Measurements from ENCODE around the gene GLIPR1.
"Not testable (repeated sequence)": the region's sequence is repeated elsewhere in the genome, so short reads cannot be mapped to it uniquely, and the experiment has no call there.

GLIPR1 gene

DNA sequence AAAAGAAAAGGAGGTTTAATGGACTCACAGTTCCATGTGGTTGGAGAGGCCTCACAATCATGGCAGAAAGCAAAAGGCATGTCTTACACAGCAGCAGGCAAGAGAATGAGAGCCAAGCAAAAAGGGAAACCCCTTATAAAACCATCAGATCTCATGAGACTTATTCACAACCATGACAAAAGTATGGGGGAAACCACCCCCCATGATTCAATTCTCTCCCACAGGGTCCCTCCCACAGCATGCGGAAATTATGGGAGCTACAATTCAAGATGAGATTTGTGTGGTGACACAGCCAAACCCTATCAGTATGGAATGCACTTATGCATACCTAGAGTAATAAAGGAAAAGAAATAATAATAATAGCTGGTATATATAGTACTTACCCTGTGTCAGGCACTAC is 4.5 kb upstream of the GLIPR1 start:
- no peak for DNase-seq

DNA sequence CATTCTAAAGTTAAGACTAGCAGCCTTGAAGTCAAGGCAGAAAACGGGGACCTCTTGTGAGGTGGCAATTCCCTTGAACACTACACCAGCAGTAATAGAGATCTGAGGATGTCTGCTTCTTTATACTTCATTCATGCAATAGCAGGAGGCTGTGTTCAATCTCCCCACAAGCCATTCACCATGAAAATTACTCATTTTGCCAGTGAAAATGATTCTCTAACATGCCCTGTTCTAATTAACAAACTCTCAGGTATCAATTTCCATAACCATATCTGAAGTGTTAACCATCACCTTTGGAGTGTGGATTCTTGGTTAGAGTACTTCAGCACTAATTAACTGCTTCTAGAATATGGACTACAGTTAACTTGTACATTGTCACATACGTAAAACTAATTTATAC is 3.4 kb upstream of the GLIPR1 start:
- no peak for DNase-seq

DNA sequence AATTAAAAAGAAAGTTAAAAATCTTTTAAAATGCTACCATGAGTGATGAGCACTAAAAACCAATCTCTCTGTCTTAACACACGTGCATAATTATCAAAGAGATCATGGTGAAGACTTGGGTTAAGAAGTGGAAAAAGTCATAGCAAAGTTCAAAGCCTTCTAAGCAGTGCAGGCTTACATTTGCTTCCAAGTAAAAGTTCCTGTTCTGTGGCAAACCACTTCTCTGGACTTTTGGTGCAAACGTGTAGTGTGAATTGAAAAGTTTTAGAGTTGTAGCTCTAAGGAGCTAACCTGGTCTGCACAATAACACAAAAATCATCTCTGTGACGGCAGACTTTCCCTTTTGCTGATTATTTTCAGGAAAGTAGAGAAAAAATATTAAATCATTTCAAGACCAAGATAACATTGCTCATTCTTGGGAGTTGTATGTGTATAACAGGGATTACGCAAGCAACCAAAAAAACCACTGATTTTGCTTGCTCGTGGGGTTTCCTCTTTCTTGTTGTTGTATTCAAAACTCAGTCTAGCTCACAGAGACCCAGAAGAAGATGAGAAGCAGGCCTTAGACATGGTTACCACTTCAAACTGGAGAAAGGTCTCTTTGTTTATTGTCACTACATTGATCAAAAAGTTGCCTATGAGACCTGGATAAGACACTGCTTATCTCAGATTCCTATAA is 2.3 kb upstream of the GLIPR1 start:
- DNase-seq: no peak

DNA sequence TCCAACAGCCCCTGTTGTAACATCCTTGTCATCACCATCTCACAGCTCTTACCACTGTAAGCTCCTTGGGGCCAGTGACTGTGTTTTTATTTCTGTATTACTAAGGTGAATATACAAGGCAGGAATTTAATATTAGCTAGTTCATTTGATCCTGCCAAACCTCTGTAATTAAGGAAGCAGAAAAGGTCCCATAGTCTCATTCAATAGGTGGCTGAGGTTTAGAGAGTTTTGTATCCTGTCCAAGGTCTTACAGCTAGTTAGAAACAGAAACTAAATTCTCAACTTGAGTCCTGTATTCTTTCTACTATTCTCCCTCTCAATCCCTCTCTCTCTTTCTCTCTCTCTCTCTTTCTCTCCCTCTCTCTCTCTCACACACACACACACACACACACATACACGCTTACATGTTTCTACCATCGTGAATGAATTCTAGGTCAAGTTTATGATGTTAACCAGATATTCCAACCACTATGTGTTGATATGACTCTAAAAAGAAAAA is 543 bp upstream of the GLIPR1 start:
- no peak for DNase-seq

DNA sequence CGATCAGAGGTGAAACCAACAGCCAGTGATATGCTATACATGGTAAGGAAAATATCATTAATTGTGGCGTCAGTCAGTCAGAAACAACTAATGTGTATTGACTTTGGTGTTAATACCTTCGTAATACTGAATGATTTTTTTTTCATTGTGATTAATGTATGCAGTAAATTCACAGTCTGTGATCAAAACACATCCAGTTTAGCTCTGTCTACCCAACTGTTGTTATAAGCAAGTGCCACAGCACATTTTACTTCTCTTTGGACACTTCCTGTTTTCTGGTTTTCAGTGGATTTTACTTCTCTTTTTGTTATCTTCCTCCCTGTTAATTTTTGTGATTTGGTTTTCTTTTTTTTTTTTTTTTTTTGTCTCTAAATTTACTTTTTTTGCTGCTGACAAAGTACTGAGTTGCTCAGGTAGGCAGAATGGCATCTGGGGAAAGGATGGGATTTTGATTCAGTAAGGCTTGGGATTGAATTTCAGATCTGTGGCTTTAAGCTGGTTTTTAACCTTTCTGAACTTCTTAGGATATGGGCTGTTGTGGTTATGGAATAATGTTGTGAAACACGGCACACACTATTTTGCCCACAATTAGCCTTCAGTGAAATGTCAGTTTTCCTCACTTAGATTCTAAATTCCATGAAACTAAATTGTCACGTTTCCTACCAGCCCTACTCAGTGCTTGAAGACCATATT is 604 bp downstream of the GLIPR1 start:
- no peak for DNase-seq

DNA sequence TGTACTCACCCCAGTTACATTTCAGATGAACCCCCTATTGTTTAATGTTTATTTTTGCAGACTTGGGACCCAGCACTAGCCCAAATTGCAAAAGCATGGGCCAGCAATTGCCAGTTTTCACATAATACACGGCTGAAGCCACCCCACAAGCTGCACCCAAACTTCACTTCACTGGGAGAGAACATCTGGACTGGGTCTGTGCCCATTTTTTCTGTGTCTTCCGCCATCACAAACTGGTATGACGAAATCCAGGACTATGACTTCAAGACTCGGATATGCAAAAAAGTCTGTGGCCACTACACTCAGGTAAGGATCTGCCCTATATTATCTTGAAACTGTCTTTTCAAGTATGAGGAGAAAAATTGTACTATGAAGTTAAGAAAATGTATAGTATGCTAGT is 1.2 kb downstream of the GLIPR1 start:
- DNase-seq: no peak

DNA sequence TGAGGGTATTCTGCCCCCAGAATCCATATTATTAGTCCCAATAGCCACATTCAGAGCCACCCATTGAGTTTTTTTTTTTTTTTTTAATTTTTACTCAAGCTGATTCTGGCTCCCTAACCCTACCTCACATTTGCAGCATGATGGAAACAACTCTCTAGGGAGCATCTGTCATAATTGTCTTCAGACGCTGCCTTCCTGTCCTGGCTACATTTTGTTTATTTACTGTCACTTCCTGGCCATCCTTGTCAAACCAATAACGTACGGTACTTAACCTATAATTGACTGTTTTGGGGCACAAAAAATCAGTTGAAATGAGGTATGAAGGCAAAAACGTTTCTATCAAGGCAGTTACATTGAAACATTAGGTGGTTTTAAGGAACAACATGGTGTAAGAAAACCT is 2.1 kb downstream of the GLIPR1 start:
- DNase-seq: no peak

DNA sequence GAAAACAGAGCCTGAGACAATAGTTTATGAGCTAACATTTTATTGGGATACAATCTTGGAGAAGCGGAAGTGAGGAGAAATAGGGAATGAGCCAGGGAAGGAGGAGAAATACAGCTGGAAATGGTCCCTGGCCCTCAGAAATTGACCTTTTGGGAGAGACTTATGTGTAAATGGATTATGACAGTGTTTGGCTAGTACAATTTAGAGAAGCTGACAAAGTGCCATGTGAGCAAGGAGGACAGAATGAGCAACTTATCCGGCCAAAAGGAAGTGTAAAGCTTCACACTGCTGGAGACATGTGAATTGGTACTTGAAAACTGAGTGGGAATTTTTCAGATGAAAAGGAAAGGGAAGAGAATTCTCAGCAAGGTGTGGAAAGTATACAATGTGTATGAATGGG is 2.9 kb downstream of the GLIPR1 start:
- no peak for DNase-seq

DNA sequence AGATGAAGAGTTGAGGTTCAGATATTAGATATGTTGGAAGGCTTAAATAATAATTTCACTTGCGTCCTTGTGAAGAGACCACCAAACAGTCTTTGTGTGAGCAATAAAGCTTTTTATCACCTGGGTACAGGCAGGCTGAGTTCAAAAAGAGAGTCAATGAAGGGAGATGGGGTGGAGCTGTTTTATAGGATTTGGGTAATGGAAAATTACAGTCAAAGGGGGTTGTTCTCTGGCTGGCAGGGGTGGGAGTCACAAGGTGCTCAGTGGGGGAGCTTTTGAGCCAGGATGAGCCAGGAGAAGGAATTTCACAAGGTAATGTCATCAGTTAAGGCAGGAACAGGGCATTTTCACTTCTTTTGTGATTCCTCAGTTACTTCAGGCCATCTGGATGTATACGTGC is 3.9 kb downstream of the GLIPR1 start:
- DNase-seq: not testable (repeated sequence)

DNA sequence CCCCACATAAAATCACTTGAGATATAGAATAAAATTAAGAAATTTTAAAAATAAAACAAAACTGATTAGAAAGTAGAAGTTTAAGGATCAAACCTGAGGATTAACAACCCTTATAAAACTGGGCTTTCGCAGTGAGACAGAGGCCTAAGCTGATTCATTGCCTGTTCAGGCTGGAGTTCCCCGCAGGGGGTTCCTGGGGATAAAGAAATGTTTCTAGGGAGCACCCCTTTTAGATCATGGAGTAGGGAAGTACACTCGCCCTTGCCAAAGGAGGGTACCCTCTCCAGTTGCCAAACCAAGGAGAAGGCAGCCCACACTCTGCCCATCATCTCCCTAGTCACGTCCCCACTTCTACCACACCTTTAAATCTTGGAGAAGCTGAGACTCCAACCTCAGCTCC is 6.8 kb downstream of the GLIPR1 start:
- no peak for DNase-seq

DNA sequence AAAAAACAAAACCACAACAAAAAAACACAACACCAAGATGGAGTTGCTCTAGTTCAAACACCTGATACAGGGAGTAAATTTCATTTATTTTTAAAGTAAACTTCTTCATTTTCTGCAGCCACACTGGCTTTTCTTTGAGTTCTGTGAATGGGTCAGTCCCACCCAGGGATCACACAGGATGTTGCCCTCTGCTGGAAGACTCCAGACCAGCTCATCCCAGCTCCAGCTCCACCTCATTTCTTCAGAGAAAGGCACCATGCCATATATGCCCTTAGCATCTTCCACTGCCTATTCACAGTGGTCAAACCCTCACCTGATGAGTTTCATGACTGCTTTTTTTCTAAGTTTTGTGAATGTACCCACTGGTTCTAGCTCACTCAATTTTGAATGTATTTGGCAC is 8.0 kb downstream of the GLIPR1 start:
- DNase-seq: no peak

DNA sequence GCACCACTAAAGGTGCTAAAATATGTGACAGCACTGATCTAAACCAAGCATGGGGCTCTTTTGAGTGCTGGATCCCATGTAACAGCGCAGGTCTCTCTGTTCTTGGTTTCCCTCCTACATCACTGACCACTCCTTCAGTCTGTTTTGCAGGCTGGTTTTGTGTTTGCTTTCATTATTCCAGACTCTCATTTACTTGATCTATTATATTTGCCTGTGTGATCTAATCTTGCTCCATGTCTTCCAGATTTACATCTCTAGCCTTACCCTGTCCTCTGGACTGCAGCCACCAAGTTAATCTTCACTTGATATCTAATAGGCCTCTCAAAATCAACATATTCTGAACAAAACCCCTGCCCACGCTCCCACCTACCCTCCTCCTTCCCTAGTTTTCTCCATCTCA is 8.6 kb downstream of the GLIPR1 start:
- no peak for DNase-seq

DNA sequence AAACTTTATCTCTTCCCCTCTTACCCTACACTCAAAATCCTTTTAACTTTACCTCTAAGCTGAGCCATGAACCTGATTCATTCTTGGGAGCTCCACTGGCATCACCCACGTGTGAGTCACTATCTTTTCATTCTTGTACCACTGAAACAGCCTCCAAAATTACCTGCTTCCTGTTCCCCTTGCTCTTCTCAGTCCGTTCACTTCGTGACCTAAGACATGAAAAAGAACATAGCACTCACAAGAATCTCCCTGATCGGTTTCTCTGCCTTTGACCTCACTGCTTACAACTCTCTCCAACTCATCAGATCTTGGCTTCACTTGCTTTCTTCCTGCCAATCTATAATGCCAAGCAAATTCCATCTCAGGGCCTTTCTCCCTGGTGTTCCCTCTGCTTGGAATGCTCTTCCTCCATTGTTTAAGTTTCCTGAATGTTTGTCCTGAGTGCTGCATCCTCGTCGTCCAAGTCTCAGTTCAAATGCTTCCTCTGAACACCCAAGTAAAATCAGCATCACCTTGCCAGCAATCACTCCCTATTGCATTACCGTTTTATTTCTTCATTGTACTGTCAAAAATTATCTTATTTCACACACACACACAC is 9.2 kb downstream of the GLIPR1 start:
- no peak for DNase-seq

DNA sequence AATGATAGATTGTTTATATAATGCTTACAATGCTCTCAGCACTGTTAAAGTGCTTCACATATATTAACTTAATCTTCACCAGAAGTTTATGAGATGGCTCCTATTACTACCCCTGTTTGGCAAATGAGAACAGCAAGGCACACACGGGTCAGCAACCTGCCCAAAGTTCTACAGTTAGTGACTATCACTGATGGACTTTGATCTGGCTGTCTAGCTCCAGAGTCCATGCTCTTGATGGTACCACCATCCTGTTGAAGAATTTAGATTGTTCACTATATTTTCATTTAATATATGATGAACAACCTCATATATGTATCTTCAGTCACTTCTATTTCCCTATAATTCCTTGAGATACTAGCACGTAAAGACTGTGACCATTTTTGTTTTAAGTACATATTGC is 10.6 kb downstream of the GLIPR1 start:
- DNase-seq: no peak

DNA sequence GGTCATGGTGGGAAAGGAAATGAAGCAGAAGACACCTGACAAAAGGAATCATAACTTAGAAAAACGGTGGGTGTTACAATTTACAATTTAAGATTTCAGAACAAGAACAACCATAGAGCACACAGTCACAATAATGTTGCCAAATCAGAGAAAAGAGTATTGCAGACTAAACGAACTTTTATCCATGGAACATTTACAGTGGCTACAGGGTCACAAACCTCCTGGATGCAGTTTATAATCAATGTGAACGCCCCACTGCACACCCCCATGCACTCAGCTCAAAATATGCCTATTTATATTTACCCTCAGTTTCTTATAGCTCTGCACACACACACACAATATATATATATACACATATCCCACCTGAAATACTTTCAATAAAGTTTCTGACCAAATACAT is 22.9 kb downstream of the GLIPR1 start:
- DNase-seq: no peak

DNA sequence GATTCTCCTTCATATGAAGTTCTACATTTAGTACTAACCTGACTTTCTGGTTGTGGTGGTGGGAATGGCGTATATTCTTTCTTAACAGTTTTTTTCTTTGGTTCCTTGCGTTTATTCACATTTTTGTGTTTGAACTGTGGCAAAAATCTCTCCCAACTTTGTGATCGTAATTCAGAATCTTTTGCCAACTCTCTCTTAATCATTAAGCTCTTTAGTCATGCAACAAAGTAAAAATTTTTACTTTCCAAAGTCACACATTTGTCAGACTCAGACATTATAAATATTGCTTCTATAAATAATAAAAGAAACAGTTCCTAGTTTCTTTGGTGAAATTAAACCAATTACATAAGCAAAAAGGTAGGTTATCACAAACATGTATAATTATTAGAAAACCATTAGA is 23.3 kb downstream of the GLIPR1 start:
- DNase-seq: no peak

DNA sequence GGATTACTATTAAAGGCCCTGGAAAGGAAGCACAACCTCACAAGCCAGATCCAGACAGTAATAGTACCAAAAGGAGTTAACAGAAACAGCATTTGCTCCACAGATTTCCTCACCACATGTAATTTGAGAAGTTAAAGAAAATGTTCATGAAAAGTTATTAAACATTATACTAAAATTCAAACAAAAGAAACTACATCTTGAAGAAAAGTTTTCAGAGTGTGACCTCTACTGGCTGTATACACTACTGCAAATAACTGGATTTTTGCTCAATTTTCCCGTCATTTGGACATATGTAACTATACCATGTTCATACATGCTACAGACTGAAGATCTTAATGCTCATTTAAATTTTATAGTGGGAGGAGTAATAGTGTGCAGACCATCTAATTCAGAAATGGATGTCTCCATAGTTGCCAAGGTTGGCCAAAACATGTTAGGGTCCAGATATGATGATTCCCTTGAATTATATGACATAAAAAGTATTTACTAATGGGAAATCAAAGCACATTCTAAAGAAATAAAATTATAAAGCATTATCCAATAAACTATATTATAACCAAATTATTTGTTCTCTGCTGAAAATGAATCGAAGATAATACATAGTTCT is 25.3 kb downstream of the GLIPR1 start:
- DNase-seq: no peak

DNA sequence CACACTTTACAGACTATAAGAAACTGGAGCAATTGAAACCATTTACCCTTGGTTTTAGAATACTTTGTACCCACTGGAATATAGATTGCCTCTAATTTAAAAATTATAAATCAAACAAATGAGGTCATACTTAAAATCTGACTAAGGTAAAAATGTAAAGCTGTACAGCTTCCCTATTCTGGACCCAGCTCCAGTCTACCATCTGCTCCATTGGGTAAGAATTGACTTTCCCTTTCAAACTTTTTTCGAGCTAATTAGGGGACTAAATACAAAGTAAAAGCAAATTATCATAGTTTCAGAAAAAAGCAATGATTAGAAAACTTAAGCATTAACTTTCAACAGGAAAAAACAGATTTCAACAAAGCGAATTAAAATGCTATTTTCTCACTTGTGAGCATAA is 26.5 kb downstream of the GLIPR1 start:
- no peak for DNase-seq

DNA sequence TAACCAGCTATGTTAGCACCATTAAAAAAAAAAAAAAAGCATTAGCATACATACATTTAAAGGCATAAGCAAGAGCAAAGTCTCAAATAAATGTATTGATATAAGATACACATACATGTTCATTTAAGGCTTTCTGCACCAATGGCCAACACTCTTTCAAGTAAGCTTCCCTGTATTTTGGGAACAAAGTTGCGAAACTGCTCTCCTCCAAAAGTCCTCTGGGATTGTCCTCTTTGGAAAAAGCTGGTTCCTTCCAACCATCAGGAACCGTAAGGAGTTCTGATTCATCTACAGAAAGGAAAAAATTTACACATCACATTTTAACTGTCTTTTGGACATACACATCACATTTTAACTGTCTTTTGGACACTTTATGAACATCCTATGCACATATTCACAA is 27.6 kb downstream of the GLIPR1 start:
- no peak for DNase-seq

DNA sequence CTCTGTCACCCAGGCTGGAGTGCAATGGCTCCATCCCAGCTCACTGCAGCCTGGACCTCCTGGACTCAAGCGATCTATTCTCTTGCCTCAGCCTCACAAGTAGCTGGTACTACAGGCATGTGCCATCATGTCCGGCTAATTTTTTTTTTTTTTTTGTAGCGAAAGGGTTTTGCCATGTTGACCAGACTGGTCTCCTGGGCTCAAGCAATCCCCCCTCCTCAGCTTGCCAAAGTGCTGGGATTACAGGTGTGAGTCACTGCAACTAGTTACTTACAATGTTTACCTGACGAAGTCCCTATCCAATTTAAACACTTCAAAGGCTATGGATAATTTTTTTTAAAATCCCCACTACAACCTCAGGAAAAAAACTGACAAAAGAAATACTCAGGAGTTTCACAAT is 29.1 kb downstream of the GLIPR1 start:
- DNase-seq: no peak

DNA sequence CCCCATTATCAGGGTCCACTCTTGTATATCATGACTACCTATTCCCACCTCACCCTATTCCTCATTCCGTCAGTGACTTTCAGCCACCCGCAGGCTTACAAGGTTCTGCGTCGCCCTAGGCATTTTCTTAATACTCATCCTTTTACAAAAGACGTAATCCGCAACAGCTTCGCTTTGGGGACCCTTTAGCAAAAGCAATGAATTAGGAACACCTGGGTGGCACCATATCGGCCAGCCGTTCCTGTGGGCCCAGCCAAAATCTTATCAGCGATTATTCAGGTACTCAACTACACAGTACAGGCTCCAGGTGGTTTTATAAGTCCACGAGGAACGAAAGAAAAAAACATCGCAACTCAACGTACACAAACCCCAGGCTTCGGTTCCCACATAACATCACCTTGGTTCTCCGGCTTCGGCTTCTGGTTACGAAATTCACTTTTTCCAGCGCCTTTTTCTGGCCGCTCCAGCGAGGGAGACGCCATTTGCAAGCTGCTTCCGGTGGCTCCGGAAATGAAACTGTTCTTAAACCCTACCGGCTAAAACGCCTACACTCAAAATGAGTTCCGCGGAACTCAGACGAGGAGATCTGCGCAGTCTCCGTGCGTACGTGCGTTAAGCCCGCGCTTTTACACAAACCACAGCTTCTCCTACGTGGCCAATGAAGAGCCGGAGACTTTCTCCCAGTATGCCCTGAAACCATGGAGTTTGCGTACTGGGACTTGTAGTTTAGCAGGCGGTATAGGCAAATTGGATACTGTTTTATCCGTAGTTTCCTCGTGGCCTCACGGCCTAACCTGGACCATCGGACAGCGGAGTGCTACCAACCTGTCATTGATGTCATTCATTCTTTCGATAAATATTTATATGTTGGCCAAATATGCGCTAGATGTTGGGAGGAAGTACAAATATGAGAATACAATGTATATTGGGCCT is 30.8 kb downstream of the GLIPR1 start, which contains the start of gene KRR1:
Gene KRR1, minus strand, starts transcription at position 494 of the 933 bp plus-strand sequence. Its CDS starts 12 bp downstream, at position 482.
- peak; percentile 99 for DNase-seq

DNA sequence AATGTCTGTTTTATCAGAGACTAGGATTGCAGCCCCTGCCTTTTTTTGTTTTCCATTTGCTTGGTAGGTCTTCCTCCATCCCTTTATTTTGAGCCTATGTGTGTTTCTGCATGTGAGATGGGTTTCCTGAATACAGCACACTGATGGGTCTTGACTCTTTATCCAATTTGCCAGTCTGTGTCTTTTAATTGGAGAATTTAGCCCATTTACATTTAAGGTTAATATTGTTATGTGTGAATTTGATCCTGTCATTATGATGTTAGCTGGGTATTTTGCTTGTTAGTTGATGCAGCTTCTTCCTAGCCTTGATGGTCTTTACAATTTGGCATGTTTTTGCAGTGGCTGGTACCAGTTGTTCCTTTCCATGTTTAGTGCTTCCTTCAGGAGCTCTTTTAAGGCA is 40.7 kb downstream of the GLIPR1 start:
- DNase-seq: not testable (repeated sequence)

DNA sequence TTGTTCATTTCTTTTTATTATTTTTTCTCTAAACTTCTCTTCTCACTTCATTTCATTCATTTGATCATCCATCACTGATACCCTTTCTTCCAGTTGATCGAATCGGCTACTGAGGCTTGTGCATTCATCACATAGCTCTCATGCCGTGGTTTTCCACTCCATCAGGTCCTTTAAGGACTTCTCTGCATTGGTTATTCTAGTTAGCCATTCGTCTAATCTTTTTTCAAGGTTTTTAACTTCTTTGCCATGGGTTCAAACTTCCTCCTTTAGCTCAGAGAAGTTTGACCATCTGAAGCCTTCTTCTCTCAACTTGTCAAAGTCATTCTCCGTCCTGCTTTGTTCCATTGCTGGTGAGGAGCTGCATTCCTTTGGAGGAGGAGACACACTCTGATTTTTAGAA is 41.6 kb downstream of the GLIPR1 start:
- not testable (repeated sequence) for DNase-seq

All from SHP77 (cell line).